Right lobe of liver (tissue), 6 donors: ENCODE data around the gene ZNF677. TPM values are rescaled to one million over a fixed set of nuclear protein-coding genes. Genes with fewer than 3 reads are reported as not detected.
"Not testable (repeated sequence)": the region's sequence is repeated elsewhere in the genome, so short reads cannot be mapped to it uniquely, and the experiment has no call there.

ENCODE experiments used
- ATAC-seq, 4 donors: fragments of 200-7000 bp; cut with Tn5 transposase; one replicate each; pipeline ENCODE4 v1.9.1; 2020; ENCODE audit warnings: mild to moderate bottlenecking in 4 of 4, moderate library complexity in 4 of 4
- DNase-seq, 3 donors: peaks; one replicate each; pipeline ENCODE4 v3.0.0-alpha.2; 2020
- H3K27ac ChIP-seq, 3 donors: fragments of 200-600 bp; one replicate each; pipeline ENCODE4 v1.8.0; 2022
- H3K27me3 ChIP-seq, 2 donors: fragments of 200-600 bp; one replicate each; pipeline ENCODE4 v1.8.0; 2022
- H3K36me3 ChIP-seq, 4 donors: fragments of 200-600 bp; sonication (generic) in 1 of 4; one replicate each; pipeline versions ENCODE4 v1.5.1 to v1.8.0; 2017 to 2022; ENCODE audit warnings: control low read depth in 1 of 4
- H3K4me1 ChIP-seq, 4 donors: fragments of 200-600 bp; sonication (generic) in 1 of 4; one replicate each; pipeline versions ENCODE4 v1.5.1 to v1.8.0; 2017 to 2022; ENCODE audit warnings: control low read depth in 1 of 4
- H3K4me3 ChIP-seq, 3 donors: fragments of 200-600 bp; one replicate each; pipeline ENCODE4 v1.8.0; 2022
- H3K9me3 ChIP-seq, 4 donors: fragments of 200-600 bp; sonication (generic) in 1 of 4; one replicate each; pipeline versions ENCODE4 v1.5.1 to v1.8.0; 2017 to 2022; ENCODE audit warnings: control low read depth in 1 of 4
- POLR2A ChIP-seq: fragments of 450-650 bp; IDR thresholded peaks from one replicate; pipeline ENCODE4 v1.6.1; 2017; ENCODE audit warnings: antibody characterized with exemption, mild to moderate bottlenecking
- WGBS: methylation state at CpG from one replicate; pipeline ENCODE4 v1.1.6; 2018; ENCODE audit warnings: low coverage, low lambda C conversion rate; ENCODE audit not compliant: insufficient coverage; ENCODE audit errors: missing lambda C conversion rate; 5-methylcytosine and 5-hydroxymethylcytosine counted together
- intact Hi-C, 2 donors: fragments of 100-400 bp; cut with DNase I; formaldehyde crosslinking; loops; one replicate each; pipeline versions ENCODE4 v1.11.2 to v1.14.1; 2022
- long read RNA-seq: library from polyadenylated mRNA; unstranded; transcript quantifications from one replicate; pipeline ENCODE4 v2.0.0, GENCODE V29; 2019
- total RNA-seq, 6 experiments: library from RNA; depleted of rRNA in 2 of 6; stranded (reverse); fragments of >200 nt in 2 of 6; fragmentation: NEBNext Ultra II Directional in 3 of 6; extraction: Animal tissue kit (Norgen Biotek cat#: 25700) in 3 of 6; gene quantifications; one replicate each; pipeline versions ENCODE4 v1.1.0 to v1.2.4, GENCODE V29; 2016 to 2023
- TF ChIP-seq, protein P1 (sequence below), 4 donors: fragments of 200-600 bp in 3 of 4; fragments of 450-650 bp in 1 of 4; IDR thresholded peaks; one replicate each; pipeline versions ENCODE4 v1.5.1 to v1.8.0; 2016 to 2022; ENCODE audit warnings: antibody characterized with exemption in 4 of 4, mild to moderate bottlenecking in 2 of 4
- donor health status: DM: no; HTN: yes; CAD: no.
- donor health status: DM: no; HTN: no; CAD: no.
- donor health status: DM: no; HTN: no; CAD: no.
- donor health status: DM: no; HTN: yes; CAD: no.
- donor health status: DM: no; HTN: yes; CAD: no.

ZNF677 gene
- 1 to 10 TPM in 3 of 6 experiments, under 1 TPM in 3; 0.25 to 2.0 (median 1.1) TPM for total RNA-seq
- long read RNA-seq: 0 reads

DNA sequence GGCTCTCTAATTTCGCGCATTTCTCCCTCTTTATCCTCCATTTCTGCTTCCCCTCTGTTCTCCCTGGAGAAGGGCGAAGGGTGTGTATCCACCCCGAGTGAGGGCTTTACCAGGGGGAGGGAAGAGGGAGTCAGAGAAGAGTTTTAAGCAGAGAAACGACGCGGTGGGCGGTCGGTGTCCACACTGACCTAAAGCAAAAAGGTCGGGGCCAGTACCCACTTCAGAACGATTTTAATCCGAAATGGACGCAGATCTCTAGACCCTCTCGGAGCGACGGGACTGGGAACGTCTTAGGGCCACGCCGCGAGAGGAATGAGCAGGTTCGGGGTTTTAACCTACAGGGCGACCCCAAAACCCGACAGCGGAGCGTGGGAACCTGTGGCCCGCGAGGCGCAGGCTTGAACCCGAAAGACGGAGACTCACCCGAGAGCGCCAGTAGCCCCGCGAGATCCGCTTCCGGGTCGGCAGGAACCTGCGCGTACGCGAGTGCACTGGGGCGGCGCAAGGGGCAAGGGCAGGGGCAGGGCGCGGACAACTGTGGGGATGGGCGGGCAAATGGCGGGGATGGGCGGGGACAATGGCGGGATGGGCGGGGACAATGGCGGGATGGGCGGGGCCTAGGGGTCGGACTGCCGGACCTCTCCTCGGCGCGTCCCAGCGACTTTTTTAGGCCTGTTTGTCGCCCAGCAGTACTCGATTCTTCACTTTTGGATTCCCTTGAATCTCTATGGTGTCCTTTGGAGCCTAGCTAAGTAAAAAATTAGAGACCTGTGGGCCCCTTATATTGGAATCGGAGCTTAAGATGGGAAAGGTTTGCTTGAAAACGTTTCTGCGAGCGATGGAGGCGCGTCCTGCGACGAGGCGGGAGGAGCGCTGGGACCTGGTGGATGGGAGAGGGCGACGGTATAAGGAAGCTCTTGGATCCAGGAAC lies at the start of gene ZNF677:
ZNF677 (minus strand) TSS at position 463 of the 931 bp plus-strand sequence. CDS start 3,323 bp downstream, outside the sequence.
- peak; percentile 70 to 88 (median 84) for DNase-seq
- H3K27ac ChIP-seq: no peak within 1 kb of the TSS
- WGBS: 3% methylated on average over 58 of the region's 72 CpGs

DNA sequence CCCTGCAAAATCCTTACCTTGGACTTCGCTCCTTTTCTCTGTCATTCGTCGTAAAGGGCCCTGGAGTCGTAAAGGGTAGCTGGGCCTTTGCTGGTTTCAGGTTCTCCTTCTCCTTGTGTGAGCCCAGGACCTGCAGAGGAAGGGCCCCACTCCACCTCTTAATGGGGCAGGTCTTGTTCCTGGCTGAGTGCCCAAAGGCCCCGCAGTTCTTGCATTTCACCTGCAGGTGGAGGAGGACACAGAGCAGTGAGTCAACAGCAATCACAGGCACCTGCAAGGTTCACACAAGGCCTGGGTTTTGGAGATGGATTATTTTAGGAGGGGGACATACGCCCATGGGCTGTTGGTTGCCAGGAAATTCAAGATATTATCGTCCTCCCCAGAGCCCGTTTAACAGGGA lies 46.7 kb upstream of the ZNF677 start:
- H3K4me3 ChIP-seq, ATAC-seq, H3K36me3 ChIP-seq, DNase-seq, H3K9me3 ChIP-seq, H3K27ac ChIP-seq, H3K27me3 ChIP-seq, intact Hi-C loops, H3K4me1 ChIP-seq: not testable (repeated sequence)
- no CpG with 5 or more reads among the region's 8 CpGs for WGBS

More for the DNA sequence above, at the start of gene ZNF677:
- Histone ChIP-seq H3K4me1 (no peaks in the 10 kb centered on the region), H3K36me3 (no peaks in the 10 kb centered on the region), H3K9me3 (peaks cover 0 to 3% (median 0%) of the 10 kb centered on the region in 4 donors), H3K27me3 (no peaks in the 10 kb centered on the region), H3K4me3 (peak within 1 kb of the TSS; percentile 44 to 57 (median 46))
- intact Hi-C loops: no loop called here
- peak; percentile 90 to 100 (median 98) for ATAC-seq
- TF ChIP-seq, protein P1, sequence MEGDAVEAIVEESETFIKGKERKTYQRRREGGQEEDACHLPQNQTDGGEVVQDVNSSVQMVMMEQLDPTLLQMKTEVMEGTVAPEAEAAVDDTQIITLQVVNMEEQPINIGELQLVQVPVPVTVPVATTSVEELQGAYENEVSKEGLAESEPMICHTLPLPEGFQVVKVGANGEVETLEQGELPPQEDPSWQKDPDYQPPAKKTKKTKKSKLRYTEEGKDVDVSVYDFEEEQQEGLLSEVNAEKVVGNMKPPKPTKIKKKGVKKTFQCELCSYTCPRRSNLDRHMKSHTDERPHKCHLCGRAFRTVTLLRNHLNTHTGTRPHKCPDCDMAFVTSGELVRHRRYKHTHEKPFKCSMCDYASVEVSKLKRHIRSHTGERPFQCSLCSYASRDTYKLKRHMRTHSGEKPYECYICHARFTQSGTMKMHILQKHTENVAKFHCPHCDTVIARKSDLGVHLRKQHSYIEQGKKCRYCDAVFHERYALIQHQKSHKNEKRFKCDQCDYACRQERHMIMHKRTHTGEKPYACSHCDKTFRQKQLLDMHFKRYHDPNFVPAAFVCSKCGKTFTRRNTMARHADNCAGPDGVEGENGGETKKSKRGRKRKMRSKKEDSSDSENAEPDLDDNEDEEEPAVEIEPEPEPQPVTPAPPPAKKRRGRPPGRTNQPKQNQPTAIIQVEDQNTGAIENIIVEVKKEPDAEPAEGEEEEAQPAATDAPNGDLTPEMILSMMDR (IDR thresholded peaks at IDR 0.05): no peak
- no peak for TF ChIP-seq POLR2A

DNA sequence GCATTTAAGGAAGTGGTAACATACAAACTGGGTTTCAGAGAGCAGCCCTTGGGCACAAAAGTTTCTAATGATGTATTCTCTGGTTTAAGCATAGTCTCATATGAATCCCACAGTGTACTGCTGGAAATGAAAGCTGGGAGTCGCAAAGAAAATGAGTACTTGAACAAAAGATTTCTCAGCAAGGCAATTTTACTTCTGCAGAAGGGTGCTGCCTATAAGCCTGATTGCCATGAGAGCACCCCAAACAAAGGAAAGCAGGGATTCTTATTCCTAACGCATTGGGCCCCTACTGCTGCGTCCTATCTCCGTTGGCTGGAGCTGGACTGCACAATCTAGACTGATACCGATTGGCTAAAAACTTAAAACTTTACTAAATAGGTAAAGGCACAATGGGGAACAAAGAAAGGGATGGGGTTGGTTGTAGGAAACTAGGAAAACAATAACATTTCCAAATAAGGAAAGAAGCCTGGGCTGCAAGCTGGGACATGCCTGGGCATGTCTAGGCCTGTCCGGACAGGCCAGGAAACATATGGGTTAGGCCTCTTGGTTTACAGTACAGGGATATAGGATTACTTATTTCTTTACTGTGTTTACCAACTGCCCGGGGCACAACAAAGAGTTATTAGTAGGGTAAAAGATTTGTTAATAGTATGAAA lies 40.2 kb upstream of the ZNF677 start:
- TF ChIP-seq, protein P1 (IDR thresholded peaks at IDR 0.05): no peak
- TF ChIP-seq POLR2A: no peak
- 47% methylated on average over 7 of the region's 7 CpGs for WGBS
- H3K36me3 ChIP-seq: no peaks in the 10 kb centered on the region
- DNase-seq (no peak), ATAC-seq (no peak)
- no peaks in the 10 kb centered on the region for H3K4me1 ChIP-seq
- H3K9me3 ChIP-seq: peaks cover 0 to 4% (median 0%) of the 10 kb centered on the region in 4 donors
- no peak overlapping the region for H3K4me3 ChIP-seq
- intact Hi-C loops: no loop called here
- H3K27me3 ChIP-seq: no peaks in the 10 kb centered on the region
- H3K27ac ChIP-seq: no peak overlapping the region

DNA sequence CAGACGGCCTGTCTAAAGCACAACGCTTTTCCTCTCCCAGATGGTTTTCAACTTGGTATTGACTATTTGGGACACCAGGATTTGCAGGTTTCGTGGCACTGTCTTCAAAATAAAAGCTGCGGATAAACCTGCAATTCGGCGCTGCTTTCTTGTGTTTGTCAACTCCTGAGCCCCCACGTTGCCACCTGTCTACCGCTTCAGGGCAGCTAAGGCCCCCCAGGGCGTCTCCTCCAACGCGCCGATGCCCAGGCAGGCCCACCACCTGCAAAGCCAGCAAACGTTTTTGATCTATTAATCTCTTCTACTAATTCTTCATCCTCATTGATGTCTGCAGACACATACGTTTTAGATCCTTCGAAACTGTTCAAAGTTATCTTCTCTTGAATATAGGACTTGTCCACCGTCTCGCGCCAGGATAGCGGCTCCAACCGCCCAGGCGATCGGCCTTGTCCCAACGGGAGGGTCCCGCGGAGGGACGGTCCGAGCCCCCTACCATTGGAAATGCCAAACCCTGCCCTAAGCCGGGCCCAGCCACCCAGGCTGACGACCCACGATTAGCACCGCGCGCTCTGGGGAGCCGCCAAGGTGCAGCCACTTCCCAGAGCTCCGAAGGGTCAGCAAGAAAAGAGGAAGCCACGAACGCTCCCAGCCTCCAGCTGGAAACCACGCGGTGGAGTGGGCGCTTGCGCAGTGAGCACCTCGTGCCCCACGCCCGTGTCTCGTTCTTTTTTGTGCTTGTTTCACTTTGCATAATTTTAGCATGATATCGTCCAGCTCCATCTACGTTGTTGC lies 36.3 kb upstream of the ZNF677 start:
- no peaks in the 10 kb centered on the region for H3K27me3 ChIP-seq
- intact Hi-C loops: no loop called here
- H3K4me1 ChIP-seq: no peaks in the 10 kb centered on the region
- no peaks in the 10 kb centered on the region for H3K36me3 ChIP-seq
- peaks cover 0 to 4% (median 0%) of the 10 kb centered on the region in 4 donors for H3K9me3 ChIP-seq
- DNase-seq (no peak), ATAC-seq (no peak)
- H3K27ac ChIP-seq: no peak overlapping the region
- no peak overlapping the region for H3K4me3 ChIP-seq
- no peak for TF ChIP-seq POLR2A
- WGBS: 84% methylated on average over 21 of the region's 47 CpGs

DNA sequence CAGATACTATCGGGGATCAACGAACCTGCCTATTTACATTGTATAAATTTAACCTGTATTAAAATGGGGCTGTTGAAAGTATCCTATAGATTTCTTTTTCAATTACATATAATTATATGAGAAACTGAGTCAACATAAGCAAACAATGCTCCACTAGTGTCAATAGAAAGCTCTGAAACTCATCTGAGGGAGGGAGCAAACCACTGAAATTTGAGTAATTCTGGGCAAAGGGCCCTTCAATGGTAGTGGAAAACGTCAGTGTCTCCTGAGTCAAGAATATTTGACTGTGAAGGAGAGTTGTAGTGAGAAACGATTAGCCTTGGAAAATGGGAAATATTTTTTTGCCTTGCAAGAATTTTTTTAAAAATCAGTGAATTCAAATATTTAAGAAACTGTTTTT lies 30.4 kb upstream of the ZNF677 start:
- Histone ChIP-seq H3K9me3 (no peaks in the 10 kb centered on the region), H3K4me3 (no peak overlapping the region), H3K27ac (no peak overlapping the region), H3K27me3 (no peaks in the 10 kb centered on the region), H3K4me1 (no peaks in the 10 kb centered on the region), H3K36me3 (no peaks in the 10 kb centered on the region)
- intact Hi-C loops: no loop called here
- no peak for DNase-seq
- WGBS: 53% methylated on average over 3 of the region's 4 CpGs
- no peak for ATAC-seq
- TF ChIP-seq, protein P1 (IDR thresholded peaks at IDR 0.05): no peak
- no peak for TF ChIP-seq POLR2A

DNA sequence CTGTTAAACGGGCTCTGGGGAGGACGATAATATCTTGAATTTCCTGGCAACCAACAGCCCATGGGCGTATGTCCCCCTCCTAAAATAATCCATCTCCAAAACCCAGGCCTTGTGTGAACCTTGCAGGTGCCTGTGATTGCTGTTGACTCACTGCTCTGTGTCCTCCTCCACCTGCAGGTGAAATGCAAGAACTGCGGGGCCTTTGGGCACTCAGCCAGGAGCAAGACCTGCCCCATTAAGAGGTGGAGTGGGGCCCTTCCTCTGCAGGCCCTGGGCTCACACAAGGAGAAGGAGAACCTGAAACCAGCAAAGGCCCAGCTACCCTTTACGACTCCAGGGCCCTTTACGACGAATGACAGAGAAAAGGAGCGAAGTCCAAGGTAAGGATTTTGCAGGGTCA lies 27.3 kb upstream of the ZNF677 start:
- ATAC-seq, intact Hi-C loops: not testable (repeated sequence)

More for the DNA sequence above, 27.3 kb upstream of the ZNF677 start:
- not testable (repeated sequence) for H3K4me1 ChIP-seq, DNase-seq, H3K9me3 ChIP-seq, H3K36me3 ChIP-seq, H3K27me3 ChIP-seq, H3K4me3 ChIP-seq, H3K27ac ChIP-seq
- WGBS: no CpG with 5 or more reads among the region's 8 CpGs
